ENCODE data around the gene DDX25.

DDX25 gene

DNA sequence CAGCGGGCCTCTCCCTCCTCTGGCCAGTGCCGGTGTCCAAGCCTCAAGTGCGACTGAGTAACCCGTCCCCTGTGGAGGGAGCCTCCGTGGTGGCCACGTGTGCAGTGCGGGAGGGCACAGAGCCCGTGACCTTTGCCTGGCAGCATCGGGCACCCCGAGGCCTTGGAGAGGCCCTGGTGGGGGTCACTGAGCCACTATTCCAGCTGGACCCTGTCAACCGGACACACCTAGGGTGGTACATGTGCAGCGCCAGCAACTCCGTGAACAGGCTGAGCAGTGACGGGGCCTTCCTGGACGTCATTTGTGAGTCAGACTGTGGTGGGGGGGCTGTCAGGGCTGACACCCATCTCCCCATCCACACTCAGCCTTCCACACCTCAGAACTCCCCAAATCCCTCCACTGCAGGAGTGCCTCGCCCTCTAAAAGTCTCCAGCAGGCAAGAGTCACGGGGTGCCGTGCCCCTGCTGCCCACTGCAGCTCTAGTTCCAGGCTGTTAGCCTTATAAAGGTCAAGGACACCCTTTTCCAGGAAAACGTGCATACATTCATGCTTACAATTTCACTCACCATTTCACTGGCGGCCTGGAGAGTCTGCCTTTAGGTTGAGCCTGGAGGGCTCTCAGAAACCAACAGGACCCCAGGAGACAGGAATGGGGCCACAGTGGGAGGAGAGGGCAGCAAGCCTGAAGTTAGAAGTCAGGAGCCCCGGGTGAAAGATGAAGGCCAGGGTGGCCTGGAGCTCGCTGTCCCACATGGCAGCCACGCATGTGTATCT is 44.2 kb downstream of the DDX25 start:
- no peak for DNase-seq (ENCODE audit: low read depth in 4 of 4, low spot score in 1 of 4)

DNA sequence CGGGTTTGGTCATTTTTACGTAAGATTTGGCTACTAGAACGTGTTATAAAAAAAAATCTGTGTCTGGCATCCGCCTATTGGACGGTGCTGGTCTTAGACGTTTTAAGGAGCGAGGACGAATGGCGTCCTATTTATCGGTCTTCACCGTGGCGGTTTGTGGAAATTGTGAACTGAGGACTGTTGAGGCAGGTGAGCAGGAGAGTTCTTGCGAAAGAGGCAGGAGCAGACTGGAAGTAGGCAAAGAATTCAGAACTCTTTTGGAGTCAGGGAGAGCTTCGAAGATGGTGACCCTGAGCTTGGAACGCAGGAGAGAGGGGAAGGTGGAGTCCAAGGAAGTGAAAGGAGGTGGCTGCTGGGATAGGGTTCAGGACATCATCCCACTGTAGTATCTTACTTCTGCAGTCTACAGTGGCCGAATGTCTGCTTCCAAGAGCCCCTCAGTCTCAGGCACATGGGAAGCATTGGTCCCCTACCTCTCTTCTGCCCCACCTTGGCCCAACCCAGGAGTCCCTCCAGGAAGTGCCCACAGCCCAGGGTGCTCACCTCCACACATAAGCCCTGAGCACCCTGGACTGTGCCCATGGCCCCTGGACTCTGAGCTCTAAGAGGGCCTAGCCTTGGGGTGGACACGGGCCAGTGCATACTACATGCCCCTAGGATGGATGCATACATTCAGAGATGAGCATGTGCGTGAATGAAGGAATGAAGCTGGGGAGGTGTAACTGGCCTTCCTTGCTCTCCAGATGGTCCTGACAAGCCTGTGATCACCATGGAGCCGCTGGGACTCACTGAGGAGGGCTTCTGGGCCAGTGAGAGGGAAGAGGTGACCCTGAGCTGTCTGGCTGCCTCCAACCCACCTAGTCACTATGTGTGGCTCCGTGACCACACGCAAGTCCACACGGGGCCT is 45.2 kb downstream of the DDX25 start:
- DNase-seq (ENCODE audit: low read depth in 4 of 4, low spot score in 1 of 4), result no peak

DNA sequence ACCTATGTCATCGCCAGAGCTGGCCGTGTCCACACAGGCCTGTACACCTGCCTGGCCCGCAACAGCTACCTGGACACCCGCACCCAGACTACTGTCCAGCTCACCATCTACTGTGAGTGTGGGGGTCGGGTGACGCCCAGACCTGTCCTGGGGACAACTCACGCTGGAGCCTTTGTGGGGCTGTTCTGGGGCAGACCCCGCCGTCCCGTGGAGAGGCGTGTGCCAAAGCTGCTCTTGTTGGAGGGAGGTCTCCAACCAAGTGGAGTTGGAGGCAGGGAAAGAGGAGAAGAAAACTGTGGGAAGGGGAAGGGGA is 45.8 kb downstream of the DDX25 start:
- no peak for DNase-seq (ENCODE audit: low read depth in 4 of 4, low spot score in 1 of 4)

DNA sequence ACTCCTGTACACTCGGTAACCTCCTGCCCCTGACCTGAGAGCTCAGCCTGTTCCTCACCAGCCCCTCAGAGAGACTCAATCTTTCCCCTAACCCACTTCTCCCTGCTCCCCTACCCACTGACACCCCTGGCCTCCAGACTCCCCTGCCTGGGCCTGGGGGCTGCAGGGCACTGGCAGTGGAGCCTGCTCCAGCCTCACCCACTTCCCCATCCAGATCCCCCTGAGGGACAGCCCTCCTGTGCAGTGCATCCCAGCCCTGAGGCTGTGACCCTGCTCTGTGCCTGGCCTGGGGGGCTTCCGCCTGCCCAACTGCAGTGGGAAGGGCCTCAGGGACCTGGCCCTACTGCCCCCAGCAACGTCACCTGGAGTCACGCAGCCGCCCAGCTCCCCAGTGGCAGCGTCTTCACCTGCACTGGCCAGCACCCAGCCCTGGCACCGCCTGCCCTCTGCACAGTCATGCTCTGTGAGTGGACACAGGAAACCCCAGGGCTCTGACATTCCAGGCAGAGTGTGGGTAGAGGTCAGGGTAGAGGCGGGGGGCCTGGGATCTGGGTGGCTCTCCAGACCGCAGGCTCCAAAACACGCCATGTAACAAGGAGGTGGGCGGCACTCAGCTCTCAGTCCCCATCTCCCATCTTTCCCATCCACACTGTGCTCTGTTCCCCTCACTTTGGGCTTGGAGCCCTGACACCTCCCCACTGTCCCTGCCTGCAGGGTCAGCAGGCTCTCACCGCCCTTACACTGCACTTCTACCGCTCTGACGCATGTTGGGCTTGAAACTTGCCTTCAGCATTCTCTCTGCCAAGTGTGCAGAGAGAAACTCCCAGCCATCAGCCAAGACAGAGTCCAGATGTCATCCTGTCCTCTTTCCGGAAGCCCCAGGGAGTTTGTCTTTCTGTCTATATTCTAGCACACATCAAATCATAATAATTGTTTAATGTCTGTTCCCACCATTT is 46.7 kb downstream of the DDX25 start:
- no peak for DNase-seq (ENCODE audit: low read depth in 4 of 4, low spot score in 1 of 4)

DNA sequence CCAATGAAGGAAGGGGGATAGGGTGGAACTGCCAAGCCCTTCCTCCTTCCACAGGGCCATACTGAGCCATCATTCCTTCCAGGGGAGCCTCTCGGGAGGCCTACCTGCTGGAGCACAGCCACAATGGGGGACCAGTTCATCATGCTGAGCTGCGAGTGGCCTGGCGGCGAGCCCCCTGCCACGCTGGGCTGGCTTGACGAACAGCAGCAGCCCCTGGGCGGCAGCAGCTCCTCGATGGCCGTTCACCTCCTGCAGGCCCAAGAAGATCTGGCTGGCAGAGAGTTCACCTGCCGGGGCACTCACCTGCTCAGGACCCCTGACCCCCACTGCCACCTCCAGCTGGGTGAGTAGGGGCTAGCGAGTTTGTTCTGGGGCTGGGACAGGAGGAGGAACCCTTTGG is 47.4 kb downstream of the DDX25 start:
- no peak for DNase-seq (ENCODE audit: low read depth in 4 of 4, low spot score in 1 of 4)

DNA sequence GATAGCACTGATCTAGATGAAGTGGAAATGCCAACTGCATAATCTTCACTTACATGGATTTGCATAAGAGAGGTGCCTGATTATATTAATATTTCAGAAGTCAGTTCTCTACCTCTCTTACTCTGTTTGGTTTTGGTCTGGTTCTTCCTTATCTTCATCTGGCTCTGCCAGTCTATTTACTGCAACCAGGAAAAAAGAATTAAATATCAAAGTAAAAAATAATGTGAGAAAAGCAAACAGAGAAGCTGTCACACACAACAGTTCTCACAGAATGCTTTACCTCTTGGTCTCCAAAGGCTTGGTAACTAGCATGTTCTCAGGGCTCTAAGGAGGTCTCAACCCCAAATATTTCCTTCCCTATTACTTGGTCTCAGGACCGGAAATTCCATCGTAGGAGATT is 48.3 kb downstream of the DDX25 start:
- no peak for DNase-seq (ENCODE audit: low read depth in 4 of 4, low spot score in 1 of 4)

DNA sequence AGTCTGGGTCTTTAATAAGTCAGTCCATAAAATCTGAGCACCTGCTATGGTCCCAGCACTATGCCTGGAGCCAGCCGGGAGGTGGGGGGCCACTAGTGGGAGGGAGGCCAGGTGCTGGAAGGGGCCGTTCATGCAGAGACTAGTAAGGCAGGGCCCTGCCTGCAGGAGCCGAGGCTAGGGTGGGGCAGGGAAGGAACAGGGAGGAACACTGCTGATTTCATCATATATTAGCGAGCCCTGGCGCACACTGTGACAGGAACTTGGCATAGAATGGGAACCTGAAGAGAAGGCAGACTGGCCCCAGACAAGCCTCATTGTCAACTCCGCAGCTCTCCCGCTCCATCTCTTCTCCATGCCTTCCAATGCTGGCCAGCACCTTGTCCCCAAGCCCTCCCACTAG is 48.7 kb downstream of the DDX25 start:
- no peak for DNase-seq (ENCODE audit: low read depth in 4 of 4, low spot score in 1 of 4)

DNA sequence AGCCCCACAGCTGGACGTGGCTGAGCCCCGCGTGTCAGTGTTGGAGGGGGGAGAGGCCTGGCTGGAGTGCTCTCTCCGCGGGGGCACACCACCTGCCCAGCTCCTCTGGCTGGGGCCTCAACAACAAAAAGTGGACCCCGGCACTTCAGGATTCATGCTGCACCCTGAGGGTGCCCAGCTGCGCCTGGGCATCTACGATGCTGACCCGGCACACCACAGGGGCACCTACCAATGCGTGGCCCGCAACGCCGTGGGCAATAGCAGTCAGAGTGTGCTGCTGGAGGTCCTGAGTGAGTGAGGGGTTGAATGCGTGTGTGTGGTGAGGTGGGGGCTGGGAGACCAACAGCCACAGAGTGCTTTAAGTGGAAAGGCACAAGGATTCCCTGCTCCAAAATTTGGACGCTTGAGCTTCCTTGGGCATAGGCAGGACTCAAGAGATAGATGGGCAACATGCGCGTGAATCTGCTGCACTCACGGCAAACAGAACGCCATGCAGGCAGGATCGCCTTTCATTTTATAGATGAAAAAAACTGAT is 49.2 kb downstream of the DDX25 start:
- no peak for DNase-seq (ENCODE audit: low read depth in 4 of 4, low spot score in 1 of 4)

DNA sequence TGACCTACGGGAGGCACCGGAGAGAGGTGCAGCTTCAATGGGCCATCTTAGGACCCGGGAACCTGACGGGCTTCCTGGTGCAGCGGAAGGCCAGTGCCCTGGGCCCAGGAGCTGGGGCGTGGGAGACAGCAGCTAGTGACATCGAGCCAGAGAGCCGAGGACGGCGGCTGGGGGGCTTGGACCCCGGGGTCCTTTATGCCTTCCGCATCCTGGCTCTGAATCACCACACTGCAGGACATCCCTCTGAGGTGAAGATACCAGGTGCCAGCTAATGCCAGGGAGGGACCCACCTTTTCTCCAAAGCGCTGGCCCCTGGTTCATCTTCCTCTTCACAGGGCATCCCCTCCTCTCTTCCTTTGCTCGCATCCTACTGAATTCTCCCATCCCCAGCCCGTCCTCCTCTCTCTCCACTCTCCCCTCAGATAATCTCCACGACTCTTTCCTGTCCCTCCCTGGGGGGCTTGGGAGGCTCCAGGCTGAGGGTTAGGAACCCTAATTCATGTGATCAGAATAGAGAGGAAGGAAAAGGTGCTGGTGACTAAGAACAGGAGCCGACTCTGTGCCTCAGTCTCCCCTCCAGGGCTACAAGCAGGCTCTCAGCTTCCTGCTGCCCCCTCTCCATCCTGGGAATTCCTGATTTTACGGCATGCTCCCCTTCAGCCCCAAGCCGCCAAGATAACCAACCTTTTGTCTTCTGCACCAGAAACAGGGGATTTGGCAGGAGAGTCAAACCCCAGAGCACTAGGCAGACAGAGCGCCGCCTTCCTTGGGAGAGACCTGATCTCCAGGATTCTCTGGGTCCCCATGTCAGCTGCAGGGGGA is 50.0 kb downstream of the DDX25 start:
- DNase-seq (ENCODE audit: low read depth in 4 of 4, low spot score in 1 of 4), result no peak

DNA sequence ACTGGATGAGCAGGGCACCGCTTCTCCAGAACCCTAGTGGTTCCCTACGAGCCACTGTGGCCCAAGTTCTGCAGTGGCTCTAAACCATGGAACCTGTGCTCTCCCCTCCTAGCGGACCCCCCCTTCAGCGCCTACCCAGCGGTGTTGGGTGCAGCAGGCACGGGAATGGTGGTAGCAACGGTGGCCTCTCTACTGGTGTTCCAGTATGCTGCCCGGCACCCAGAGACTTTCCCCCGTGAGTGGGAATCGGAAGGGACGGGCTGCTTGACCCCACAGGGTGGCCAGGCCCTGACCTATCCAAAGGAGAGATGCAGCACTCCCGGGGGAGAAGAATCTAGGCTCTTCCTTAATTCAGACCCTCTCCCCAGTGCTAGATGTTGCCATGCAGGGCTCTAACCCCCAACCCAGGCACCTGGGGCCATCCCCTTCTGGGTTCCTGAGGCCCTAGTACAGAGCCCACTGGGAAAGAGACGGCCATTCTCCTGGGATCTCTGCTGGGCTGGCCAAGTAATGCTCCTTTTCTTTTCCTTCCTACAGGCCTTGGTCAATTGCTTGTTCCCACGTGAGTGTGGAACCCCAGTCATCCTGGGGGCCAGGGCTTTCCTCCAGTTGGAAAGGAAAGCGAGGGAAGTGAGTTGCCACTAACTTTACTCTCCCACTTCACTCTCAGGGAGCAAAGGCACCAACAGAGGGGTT is 50.8 kb downstream of the DDX25 start:
- no peak for DNase-seq (ENCODE audit: low read depth in 4 of 4, low spot score in 1 of 4)

DNA sequence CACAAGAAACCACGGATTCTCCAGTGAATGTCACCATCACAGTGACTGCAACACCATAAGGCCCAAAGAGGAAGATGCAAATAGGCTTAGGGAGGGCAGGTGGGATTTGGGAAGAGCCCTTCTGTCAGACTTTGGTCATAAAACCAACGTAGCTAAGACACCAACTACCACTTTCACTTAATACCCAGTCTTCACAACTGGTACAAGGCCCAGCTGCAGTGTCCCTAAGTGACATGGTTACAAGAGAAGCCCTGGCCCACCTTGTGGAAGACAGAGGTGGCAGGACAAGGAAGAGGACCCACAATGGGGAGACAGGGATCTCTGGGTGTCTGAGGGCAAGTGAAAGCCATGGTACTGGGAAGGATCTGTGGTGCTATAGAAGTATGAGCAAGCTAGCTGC is 51.5 kb downstream of the DDX25 start:
- no peak for DNase-seq (ENCODE audit: low read depth in 4 of 4, low spot score in 1 of 4)

DNA sequence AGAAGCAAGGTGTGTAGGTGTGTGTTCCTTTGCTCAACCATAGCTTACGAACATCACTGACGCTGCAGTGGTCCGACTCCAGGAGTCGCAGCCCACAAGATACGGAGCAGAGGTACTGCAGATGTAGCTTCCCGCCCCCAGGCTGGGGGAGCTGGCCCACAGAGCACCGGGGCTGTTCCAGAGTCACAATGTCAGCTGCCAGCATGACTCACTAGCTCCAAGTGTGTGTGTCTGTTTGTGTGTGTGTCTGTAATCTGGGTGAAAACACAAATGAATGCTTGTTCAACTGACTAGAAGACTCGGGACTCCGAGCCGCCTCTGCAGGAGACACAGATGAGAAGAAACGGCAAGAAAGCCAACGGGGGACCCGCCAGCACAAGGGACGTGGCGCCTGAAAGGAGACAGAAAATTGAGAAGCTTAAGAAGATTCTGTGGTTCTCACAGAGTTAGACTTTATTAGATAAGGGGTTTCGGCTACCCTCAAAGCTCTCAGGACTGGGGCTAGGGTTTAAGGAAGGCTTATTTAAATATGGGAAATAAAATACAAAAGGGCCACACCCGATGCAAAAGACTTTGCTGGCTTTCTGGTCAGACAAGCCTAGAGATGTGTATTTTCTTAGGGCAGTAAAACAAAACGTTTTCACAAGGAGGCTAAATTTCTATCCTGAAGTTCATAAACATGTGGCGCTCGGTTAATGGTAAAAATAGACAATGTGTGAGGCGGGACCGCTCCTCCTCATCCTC is 52.3 kb downstream of the DDX25 start:
- DNase-seq (ENCODE audit: low read depth in 4 of 4, low spot score in 1 of 4), result no peak

DNA sequence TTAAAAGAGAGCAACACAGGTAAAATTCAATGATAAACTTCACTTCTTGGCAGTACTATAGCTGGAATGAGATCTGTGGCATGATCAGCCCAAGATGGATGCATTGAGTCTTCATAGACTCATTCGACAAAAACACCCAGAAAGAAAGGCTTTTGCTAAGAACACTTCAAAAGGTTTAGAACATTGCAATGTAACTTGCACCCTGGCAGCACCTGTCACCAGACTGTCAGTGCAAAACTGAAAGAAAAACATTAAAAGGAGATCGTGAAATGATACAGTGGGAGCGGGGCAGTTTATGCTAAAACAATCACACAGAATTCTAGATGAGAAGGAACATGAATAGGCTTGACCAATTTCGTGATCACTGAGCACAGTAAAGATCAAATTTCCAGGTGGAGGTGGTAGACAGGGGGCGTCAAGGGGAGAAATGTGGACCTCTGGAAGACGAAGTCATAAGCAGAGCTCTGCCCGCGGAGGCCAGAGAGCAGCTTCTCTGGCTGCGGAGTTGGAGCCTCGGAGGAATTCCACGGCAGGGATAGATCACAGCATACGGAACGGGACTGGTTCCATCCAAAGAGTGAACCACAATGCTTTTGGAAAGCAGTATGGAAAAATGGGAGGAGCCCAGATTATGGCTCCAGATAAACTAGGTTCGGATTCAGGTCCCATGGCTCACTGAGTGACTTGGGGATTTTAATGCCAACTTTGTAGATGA is 53.5 kb downstream of the DDX25 start:
- no peak for DNase-seq (ENCODE audit: low read depth in 4 of 4, low spot score in 1 of 4)

DNA sequence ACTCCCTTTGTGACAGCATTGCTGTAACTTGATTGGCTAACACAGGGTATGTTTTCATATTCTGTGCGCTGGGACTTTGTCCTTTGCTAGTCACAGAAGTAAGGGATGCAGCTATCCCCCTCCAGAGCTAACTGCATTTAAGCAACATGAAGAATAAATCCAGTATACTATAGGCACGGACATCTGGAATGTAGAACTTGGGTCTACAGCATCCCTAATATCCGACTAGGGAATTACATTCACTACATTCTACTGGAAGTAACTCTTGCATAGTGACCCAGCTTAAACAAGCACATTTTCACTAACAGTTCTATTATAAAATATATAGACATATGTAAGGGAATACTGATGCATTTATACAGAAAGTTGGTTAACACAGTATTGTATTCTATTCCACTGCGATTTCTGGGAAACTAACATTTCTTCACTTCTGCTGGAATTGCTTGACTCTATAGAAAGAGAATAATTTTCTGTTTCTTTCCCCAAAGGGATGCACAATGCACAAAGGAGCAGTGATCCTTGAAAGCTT is 54.6 kb downstream of the DDX25 start:
- DNase-seq (ENCODE audit: low read depth in 4 of 4, low spot score in 1 of 4), result no peak

DNA sequence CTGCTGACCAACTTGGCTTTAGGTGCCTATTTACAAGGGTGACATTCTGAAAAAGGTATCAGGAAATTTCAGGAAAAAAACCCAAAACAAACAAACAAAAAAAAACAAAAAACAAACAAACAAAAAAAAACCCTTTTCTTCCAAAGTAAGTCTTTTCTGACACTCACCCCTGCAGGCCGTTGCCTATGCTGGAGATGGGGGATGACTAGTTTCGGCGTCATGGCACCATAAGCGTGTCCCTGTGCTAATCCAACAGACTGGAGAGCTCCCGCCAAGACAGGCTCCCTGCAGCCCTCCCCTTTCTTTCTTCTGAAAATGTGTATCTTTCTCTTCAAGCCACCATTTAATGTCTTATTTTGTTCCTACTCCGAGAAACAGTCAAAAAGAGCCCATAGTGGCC is 55.2 kb downstream of the DDX25 start:
- no peak for DNase-seq (ENCODE audit: low read depth in 4 of 4, low spot score in 1 of 4)

DNA sequence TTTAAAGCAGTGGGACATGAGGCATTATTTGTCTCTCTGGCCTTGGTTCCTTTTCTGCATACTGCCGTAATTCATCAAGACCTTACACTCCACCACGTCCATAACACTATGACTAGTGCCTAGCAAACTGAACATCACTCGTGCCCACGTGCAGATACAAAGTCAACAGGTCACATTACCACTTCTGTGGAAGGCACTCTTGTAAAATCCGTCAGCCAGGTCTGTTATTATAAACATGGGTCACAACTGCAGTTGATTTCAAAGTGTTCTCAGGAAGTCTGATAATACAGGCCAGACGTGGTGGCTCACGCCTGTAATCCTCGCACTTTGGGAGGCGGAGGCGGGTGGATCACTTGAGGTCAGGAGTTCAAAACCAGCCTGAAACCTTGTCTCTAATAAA is 55.6 kb downstream of the DDX25 start:
- no peak for DNase-seq (ENCODE audit: low read depth in 4 of 4, low spot score in 1 of 4)

DNA sequence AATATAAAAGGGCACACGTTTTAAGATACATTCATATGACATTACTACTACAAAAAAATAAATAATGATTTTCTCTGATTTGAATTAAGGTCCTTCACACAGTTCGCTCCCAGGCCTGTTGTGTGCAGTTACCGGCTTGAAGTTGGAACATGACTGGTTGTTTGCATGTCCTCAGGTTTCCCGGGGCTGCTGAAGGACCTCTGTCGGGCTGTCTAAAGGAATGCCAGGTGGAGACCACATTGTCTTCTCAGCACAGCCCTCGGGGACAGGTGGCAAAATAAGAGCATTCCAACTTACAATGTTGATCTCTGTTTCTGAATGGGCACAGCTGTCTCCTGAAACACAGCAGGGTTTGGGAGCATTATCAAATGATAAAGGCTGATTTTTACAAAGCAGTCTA is 56.5 kb downstream of the DDX25 start:
- DNase-seq (ENCODE audit: low read depth in 4 of 4, low spot score in 1 of 4), result no peak

DNA sequence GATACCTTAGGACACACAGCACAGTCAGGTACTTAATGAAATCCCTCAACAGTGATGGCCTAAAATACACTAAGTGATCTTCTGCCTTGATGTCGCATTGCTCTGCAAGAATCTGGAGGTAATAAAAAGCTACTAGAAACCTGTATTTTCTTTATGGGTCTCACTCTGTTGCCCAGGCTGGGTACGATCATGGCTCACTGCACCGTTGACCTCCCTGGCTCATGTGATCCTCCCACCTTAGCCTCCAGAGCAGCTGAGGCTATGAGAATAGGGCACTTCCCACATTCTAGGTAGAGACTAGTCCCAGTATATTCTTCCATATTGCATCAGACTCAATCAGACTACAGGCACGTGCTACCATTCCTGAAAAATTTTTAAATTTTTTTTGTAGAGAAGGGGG is 63.2 kb downstream of the DDX25 start:
- no peak for DNase-seq (ENCODE audit: low read depth in 4 of 4, low spot score in 1 of 4)
